GM12801 (cell line): ENCODE data around the gene DDX11.

Experiments
- CTCF ChIP-seq: IDR thresholded peaks from one replicate; pipeline ENCODE4 v1.5.1; 2011; ENCODE audit warnings: control low read depth; ENCODE audit not compliant: insufficient read length; ENCODE audit errors: extremely low read depth

The DDX11 gene

GRCh38 chr12:31034372-31034771 is 39.3 kb upstream of the DDX11 start:
- TF ChIP-seq CTCF: no peak

GRCh38 chr12:31035226-31035625 is 38.4 kb upstream of the DDX11 start:
- TF ChIP-seq CTCF: no peak

GRCh38 chr12:31035967-31036665 is 37.5 kb upstream of the DDX11 start:
- TF ChIP-seq CTCF: no peak

GRCh38 chr12:31037028-31037427 is 36.6 kb upstream of the DDX11 start:
- no peak for TF ChIP-seq CTCF

- TF ChIP-seq CTCF: no peak
Measured at GRCh38 chr12:31037931-31038330, 35.7 kb upstream of the DDX11 start.

- TF ChIP-seq CTCF: no peak
Measured at GRCh38 chr12:31041033-31041564, 32.6 kb upstream of the DDX11 start.

- TF ChIP-seq CTCF: no peak
Measured at GRCh38 chr12:31057671-31058070, 16.0 kb upstream of the DDX11 start.

GRCh38 chr12:31089072-31089471 is 15.4 kb downstream of the DDX11 start:
- no peak for TF ChIP-seq CTCF
